ENCODE results near the gene PPP1R12B. TPM values are rescaled to one million over a fixed set of nuclear protein-coding genes. Genes with fewer than 3 reads are reported as not detected.
"Not testable (repeated sequence)": the region's sequence is repeated elsewhere in the genome, so short reads cannot be mapped to it uniquely, and the experiment has no call there.

PPP1R12B gene
- total RNA-seq, 1 experiment from 2014 or later = 7.4 TPM

DNA sequence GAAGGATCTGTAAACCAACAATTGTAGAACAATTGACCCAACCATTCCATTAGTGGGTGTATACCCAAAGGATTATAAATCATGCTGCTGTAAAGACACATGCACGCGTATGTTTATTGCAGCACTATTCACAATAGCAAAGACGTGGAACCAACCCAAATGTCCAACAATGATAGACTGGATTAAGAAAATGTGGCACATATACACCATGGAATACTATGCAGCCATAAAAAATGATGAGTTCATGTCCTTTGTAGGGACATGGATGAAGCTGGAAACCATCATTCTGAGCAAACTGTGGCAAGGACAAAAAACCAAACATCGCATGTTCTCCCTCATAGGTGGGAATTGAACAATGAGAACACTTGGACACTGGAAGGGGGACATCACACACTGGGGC lies 33.4 kb downstream of the PPP1R12B start:
- DNase-seq (ENCODE audit: low spot score); in situ Hi-C loops (cut with HindIII; ENCODE audit: low sequenced_read_pairs): not testable (repeated sequence)

DNA sequence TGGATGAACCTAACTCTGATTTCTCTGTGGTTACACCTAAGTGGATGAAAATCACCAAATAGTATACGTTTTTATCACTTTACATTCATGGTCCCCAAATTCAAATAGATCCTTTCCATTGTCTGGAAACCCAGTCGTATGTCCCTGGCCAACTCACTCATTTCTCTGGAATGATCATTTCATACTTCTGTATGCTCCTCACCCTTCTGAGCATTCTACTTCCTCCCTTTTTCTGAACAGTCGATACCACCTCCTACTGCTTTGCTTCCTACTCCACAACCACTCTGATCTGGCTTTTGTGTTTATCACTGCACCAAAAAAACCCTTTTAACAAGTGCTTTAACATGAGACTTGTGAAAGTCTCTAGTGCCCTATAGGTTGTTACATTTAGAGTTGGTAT lies 47.3 kb downstream of the PPP1R12B start:
- DNase-seq (ENCODE audit: low spot score); in situ Hi-C loops (cut with HindIII; ENCODE audit: low sequenced_read_pairs): not testable (repeated sequence)

- in situ Hi-C loops (cut with HindIII; ENCODE audit: low sequenced_read_pairs) = no loop called here
Observed at GRCh38 chr1:202397256-202397655, 48.8 kb downstream of the PPP1R12B start.

DNA sequence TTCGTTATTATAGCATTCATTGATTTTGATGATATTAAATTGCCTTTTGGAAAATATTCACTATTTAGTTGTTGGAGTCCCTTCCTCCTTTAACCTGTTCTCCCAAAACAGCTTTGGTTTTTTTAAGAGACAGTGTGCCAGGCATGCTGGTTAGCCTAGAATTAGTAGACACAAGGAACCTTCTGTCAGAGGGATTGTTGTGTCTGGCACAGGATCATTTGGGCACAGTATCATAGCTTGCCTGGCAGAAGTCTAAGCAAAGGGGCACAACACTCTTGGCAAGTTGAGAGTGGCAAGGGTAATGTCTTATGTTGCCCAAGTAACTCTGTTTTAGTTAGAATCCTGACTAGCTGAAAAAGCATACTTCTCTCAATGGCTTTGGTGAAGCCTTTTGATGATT lies 49.9 kb downstream of the PPP1R12B start:
- peak; percentile 88 for DNase-seq (ENCODE audit: low spot score)
- in situ Hi-C loops (cut with HindIII; ENCODE audit: low sequenced_read_pairs) = not testable (repeated sequence)

More at GRCh38 chr1:202397256-202397655, 48.8 kb downstream of the PPP1R12B start:
- DNase-seq (ENCODE audit: low spot score) = peak; percentile 93

- in situ Hi-C loops (cut with HindIII; ENCODE audit: low sequenced_read_pairs) = not testable (repeated sequence)
Observed at GRCh38 chr1:202401771-202402170, 53.3 kb downstream of the PPP1R12B start.

GRCh38 chr1:202403381-202403780 lies 54.9 kb downstream of the PPP1R12B start:
- DNase-seq (ENCODE audit: low spot score) = not testable (repeated sequence)

More at GRCh38 chr1:202401771-202402170, 53.3 kb downstream of the PPP1R12B start:
- peak; percentile 40 for DNase-seq (ENCODE audit: low spot score)

DNA sequence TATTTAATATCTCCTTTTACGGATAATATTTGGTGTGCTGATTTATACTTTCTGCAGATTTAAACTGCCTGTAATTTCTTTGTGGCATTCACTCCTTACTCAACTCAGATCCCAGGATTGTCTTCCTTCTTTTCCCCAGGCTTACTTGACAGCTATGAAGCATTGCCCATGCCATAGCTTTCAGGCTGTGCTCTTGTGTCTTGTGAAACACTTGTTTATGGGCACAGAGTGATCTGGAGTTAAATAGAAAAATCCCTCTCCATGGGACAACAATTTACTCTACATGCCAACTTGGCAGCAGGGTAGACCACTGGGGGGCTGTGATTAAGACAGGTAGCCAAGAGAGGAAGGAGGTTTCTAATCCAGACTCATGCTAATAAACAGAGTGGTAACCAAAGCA lies 57.4 kb downstream of the PPP1R12B start:
- peak; percentile 95 for DNase-seq (ENCODE audit: low spot score)
- in situ Hi-C loops (cut with HindIII; ENCODE audit: low sequenced_read_pairs) = no loop called here

More at GRCh38 chr1:202403381-202403780, 54.9 kb downstream of the PPP1R12B start:
- in situ Hi-C loops (cut with HindIII; ENCODE audit: low sequenced_read_pairs) = not testable (repeated sequence)

DNA sequence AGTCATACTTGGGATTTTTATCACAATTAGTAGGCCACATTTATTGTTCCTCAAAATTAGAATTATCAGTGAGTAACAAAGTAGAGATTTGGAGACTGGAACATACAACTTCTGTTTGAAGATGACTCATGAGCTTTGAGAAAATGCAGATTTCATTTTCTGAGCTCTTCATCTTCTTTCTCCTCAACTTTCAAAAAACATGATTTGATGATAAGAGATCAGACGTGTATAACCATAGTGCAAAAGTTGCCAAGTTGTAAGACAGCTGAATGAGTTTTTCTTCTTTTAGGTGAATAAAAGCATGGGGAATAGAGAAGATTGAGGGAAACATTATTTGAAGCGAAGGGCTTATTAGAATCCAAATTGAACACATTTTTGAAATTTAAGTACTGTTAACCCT lies 58.4 kb downstream of the PPP1R12B start:
- in situ Hi-C loops (cut with HindIII; ENCODE audit: low sequenced_read_pairs); DNase-seq (ENCODE audit: low spot score): not testable (repeated sequence)

DNA sequence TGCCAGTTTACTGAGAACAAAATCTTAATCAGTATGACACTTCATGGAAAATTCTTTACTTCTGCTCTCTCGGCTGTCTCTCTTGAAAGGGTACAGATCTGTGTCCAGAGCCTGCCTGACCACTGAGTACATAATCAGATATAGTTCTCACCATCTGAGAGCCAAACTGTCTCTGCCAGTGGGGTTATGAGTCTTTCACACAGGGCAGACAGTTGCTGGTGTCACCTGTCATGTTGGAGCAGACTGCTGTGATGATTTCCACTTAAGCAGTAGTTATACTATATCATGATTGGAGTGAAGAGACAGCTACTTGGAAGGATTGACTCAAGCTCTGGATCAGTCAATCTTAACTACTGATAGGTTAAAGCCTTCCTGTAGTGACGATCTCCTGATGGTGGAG lies 58.9 kb downstream of the PPP1R12B start:
- DNase-seq (ENCODE audit: low spot score) = peak; percentile 39
- in situ Hi-C loops (cut with HindIII; ENCODE audit: low sequenced_read_pairs) = not testable (repeated sequence)

GRCh38 chr1:202410251-202410650 lies 61.8 kb downstream of the PPP1R12B start:
- DNase-seq (ENCODE audit: low spot score) = peak; percentile 92

GRCh38 chr1:202410854-202411357 lies 62.4 kb downstream of the PPP1R12B start:
- DNase-seq (ENCODE audit: low spot score); in situ Hi-C loops (cut with HindIII; ENCODE audit: low sequenced_read_pairs): not testable (repeated sequence)

More at GRCh38 chr1:202410251-202410650, 61.8 kb downstream of the PPP1R12B start:
- in situ Hi-C loops (cut with HindIII; ENCODE audit: low sequenced_read_pairs) = not testable (repeated sequence)

- DNase-seq (ENCODE audit: low spot score) = no peak
- in situ Hi-C loops (cut with HindIII; ENCODE audit: low sequenced_read_pairs) = no loop called here
Observed at GRCh38 chr1:202411422-202411821, 62.9 kb downstream of the PPP1R12B start.

- DNase-seq (ENCODE audit: low spot score); in situ Hi-C loops (cut with HindIII; ENCODE audit: low sequenced_read_pairs): not testable (repeated sequence)
Observed at GRCh38 chr1:202412421-202412820, 63.9 kb downstream of the PPP1R12B start.

DNA sequence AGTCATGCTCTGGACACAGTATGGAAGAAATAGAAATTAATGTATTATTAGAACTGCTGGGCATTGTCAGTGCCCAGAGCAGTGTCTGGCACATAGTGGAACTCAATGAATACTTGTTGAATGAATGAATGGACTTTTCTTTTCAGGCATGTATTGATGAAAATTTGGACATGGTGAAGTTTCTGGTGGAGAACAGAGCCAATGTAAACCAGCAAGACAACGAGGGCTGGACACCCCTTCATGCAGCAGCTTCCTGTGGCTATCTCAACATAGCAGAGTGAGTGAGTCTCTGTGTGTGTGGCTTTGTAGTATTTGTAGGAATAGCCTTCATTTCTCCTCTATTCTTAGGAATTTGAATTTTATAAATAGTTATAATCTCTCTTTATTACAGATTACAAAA lies 68.1 kb downstream of the PPP1R12B start:
- in situ Hi-C loops (cut with HindIII; ENCODE audit: low sequenced_read_pairs) = no loop called here
- no peak for DNase-seq (ENCODE audit: low spot score)

- in situ Hi-C loops (cut with HindIII; ENCODE audit: low sequenced_read_pairs); DNase-seq (ENCODE audit: low spot score): not testable (repeated sequence)
Observed at GRCh38 chr1:202417141-202417540, 68.6 kb downstream of the PPP1R12B start.

- in situ Hi-C loops (cut with HindIII; ENCODE audit: low sequenced_read_pairs) = not testable (repeated sequence)
- peak; percentile 55 for DNase-seq (ENCODE audit: low spot score)
Observed at GRCh38 chr1:202417762-202418201, 69.3 kb downstream of the PPP1R12B start.

DNA sequence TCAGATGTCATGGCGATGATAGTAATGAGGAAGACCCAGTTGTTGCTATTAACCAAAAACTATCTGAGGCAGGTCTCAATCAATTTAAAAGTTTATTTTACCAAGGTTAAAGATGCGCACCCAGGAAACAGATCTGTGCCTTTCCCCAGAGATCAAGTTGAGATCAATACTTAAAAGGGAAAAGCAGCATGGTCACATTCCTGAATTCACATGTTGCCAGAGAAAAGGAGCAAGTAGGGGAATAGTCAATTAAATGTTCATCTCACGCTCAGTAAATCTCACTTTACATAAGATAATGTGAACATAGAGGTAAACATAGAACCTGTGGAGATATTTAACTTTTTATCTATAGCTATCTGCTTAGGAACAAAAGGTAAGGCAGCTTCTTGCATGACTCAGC lies 71.2 kb downstream of the PPP1R12B start:
- DNase-seq (ENCODE audit: low spot score); in situ Hi-C loops (cut with HindIII; ENCODE audit: low sequenced_read_pairs): not testable (repeated sequence)

GRCh38 chr1:202420422-202421094 lies 72.1 kb downstream of the PPP1R12B start:
- in situ Hi-C loops (cut with HindIII; ENCODE audit: low sequenced_read_pairs); DNase-seq (ENCODE audit: low spot score): not testable (repeated sequence)

DNA sequence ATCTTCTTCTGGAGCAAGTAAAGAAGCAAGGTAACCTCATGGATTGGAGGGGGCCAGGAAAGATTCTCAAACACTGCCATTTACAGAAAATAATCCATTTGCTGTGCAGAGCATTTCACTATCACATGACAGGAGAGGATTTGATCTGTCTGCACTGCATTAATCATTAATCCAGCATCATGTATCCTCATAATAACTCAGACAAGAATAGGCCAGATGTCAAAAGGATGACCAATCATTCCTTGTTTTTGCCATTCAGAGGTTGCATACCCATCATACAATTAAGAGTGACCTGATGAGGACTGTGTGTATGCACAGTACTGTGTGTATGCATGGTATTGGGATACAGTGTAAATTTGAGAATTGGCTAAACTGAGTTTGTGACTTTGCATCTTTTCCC lies 74.2 kb downstream of the PPP1R12B start:
- in situ Hi-C loops (cut with HindIII; ENCODE audit: low sequenced_read_pairs); DNase-seq (ENCODE audit: low spot score): not testable (repeated sequence)

DNA sequence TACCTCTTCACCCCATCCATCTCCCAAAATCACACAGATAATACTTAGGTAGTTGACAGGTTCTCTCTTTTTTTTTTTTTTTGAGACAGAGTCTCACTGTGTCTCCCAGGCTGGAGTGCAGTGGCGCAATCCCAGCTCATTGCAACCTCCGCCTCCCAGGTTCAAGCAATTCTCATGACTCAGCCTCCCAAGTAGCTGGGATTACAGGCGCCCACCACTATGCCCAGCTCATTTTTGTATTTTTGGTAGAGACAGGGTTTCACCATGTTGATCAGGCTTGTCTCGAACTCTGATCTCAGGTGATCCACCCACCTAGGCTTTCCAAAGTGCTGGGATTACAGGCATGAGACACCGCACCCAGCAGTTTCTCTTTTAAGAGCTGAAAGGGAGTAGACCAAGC lies 75.8 kb downstream of the PPP1R12B start:
- in situ Hi-C loops (cut with HindIII; ENCODE audit: low sequenced_read_pairs); DNase-seq (ENCODE audit: low spot score): not testable (repeated sequence)

Data from G401 (cell line).